AG04449 (cell line): ENCODE data around the gene GPR176.

Source experiments
- CTCF ChIA-PET: fragments of 350-600 bp; formaldehyde crosslinking; extraction: SDS; loops from one replicate; lab custom pipeline; 2021; ENCODE audit warnings: antibody characterized with exemption; lab: Yijun Ruan, JAX
- POLR2A ChIA-PET: fragments of 400-600, 350-600 bp; formaldehyde crosslinking; extraction: SDS; loops from one replicate; lab custom pipeline; 2020; ENCODE audit warnings: antibody characterized with exemption, inconsistent platforms; lab: Yijun Ruan, JAX
- DNase-seq: peaks from one replicate; pipeline ENCODE4 v3.0.0-alpha.2; 2010; ENCODE audit warnings: low read depth, low spot score
- H3K4me3 ChIP-seq: 2 replicates; pipeline ENCODE4 v1.5.1; 2011; ENCODE audit warnings: low read depth, mild to moderate bottlenecking, control low read depth, low read length
- CTCF ChIP-seq: IDR thresholded peaks from one replicate; pipeline ENCODE4 v1.5.1; 2011; ENCODE audit warnings: mild to moderate bottlenecking, moderate library complexity, low read length, control low read depth, inconsistent platforms; ENCODE audit not compliant: insufficient read depth; ENCODE audit errors: missing control alignments

Gene GPR176

GRCh38 chr15:39888243-39888642 is 31.8 kb downstream of the GPR176 start:
- CTCF ChIA-PET = interaction anchor here (0.7 to 2.4 kb wide), 16 partner anchors 9 to 386 kb away, joined by 3 to 10 read pairs (median 4); no protein-coding TSS in a partner anchor
- no peak overlapping the region for H3K4me3 ChIP-seq
- POLR2A ChIA-PET = interaction anchor here (0.5 kb wide), 1 partner anchor 30 kb away, joined by 4 read pairs; no protein-coding TSS in a partner anchor
- no peak for TF ChIP-seq CTCF
- no peak for DNase-seq

- DNase-seq = no peak
- no peak overlapping the region for H3K4me3 ChIP-seq
- ChIA-PET CTCF (interaction anchor here (0.7 to 2.4 kb wide), 18 partner anchors 9 to 386 kb away, joined by 3 to 10 read pairs (median 4); no protein-coding TSS in a partner anchor), POLR2A (interaction anchor here (0.5 kb wide), 1 partner anchor 30 kb away, joined by 4 read pairs; no protein-coding TSS in a partner anchor)
- peak; percentile 43 for TF ChIP-seq CTCF
These were observed 32.2 kb downstream of the GPR176 start for GRCh38 chr15:39887832-39888231.

GRCh38 chr15:39887211-39887610 is 32.9 kb downstream of the GPR176 start:
- H3K4me3 ChIP-seq = no peak overlapping the region
- ChIA-PET CTCF (interaction anchor here (0.7 to 2.4 kb wide), 16 partner anchors 10 to 151 kb away, joined by 3 to 10 read pairs (median 4); no protein-coding TSS in a partner anchor), POLR2A (no interaction called here)
- no peak for TF ChIP-seq CTCF
- no peak for DNase-seq

- ChIA-PET POLR2A (no interaction called here), CTCF (interaction anchor here (1.7 kb wide), 1 partner anchor 9 kb away, joined by 4 read pairs; no protein-coding TSS in a partner anchor)
- no peak for TF ChIP-seq CTCF
- H3K4me3 ChIP-seq = no peak overlapping the region
- DNase-seq = no peak
These were observed 33.6 kb downstream of the GPR176 start for GRCh38 chr15:39886418-39886817.

GRCh38 chr15:39885099-39885777 is 34.8 kb downstream of the GPR176 start:
- POLR2A ChIA-PET = no interaction called here
- CTCF ChIA-PET = no interaction called here
- DNase-seq = no peak
- no peak for TF ChIP-seq CTCF
- H3K4me3 ChIP-seq = no peak overlapping the region

- no peak for DNase-seq
- POLR2A ChIA-PET = no interaction called here
- TF ChIP-seq CTCF = no peak
- CTCF ChIA-PET = interaction anchor here (1.3 kb wide), 1 partner anchor 35 kb away, joined by 3 read pairs; no protein-coding TSS in a partner anchor
- no peak overlapping the region for H3K4me3 ChIP-seq
These were observed 35.7 kb downstream of the GPR176 start for GRCh38 chr15:39884351-39884750.
